ENCODE data around the gene NFIX.
"Not testable (repeated sequence)": the region's sequence is repeated elsewhere in the genome, so short reads cannot be mapped to it uniquely, and the experiment has no call there.

The NFIX gene

DNA sequence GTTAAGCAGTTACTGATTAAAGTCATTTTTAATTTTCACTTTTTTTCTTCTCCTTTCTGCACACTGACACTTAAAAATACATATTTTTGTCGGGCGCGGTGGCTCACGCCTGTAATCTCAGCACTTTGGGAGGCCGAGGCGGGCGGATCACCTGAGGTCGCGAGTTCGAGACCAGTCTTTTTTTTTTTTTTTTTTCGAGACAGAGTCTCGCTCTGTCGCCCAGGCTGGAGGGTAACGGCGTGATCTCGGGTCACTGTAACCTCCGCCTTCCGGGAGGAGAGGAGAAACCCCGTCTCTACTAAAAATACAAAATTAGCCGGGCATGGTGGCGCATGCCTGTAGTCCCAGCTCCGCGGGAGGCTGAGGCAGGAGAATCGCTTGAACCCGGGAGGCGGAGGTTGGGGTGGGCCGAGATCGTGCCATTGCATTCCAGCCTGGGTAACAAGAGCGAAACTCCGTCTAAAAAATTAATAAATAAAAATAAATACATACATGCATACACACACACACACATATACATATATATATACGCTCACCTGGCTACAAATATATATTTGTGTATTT is 37.8 kb upstream of the NFIX start:
- not testable (repeated sequence) for DNase-seq (ENCODE audit: low read depth in 2 of 2)

DNA sequence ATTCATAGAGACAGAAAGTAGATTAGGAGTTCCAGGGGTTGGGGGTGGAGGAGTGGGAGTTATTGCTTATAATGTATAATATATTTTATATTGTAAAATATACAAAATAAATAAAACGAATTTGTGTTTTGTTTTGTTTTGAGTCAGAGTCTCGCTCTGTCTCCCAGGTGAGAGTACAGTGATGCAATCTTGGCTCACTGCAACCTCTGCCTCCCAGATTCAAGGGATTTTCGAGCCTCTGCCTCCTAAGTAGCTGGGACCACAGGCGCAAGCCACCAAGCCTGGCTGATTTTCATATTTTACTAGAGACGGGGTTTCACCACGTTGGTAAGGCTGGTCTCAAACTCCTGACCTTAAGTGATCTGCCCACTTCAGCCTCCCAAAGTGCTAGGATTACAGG is 35.8 kb upstream of the NFIX start:
- no peak for DNase-seq (ENCODE audit: low read depth in 2 of 2)

DNA sequence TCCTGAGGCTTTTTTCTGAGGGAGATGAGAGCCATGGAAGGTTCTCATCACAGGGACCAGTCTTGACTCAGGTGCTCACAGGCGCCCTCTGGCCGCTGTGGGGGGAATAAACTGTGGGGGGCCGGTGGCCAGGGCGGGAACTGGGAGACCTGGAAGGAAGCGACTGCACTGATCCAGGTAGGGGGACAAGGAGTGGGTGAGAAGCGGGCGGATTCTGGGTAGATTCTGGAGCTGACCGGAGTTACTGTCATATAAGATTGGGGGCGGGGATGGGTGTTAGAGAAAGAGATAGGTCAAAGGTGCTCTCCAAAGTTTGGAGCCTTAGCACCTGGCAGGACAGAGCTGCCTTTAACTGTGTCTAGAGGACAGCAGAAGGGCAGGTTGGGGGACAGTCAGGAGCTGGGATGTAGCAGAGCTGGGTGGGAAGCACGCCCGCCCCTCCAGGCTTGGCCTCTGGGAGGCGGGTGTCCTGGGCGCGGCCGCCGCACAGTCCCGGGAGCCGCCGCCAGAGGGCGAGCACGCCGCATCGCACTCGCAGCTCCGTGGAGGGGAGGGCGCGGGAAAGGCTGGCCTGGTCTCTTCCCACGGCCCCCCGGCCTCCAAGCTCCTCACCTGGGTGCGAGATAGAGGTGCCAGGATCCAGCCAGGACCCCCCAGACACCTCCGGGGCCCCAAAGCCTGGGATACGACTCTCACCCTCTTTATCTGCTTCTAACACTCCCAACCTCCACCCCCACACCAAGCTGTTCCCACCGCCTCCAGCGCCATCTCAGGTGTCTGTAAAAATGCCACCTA is 30.1 kb upstream of the NFIX start:
- DNase-seq (ENCODE audit: low read depth in 2 of 2) = peak; percentile 63 to 67

DNA sequence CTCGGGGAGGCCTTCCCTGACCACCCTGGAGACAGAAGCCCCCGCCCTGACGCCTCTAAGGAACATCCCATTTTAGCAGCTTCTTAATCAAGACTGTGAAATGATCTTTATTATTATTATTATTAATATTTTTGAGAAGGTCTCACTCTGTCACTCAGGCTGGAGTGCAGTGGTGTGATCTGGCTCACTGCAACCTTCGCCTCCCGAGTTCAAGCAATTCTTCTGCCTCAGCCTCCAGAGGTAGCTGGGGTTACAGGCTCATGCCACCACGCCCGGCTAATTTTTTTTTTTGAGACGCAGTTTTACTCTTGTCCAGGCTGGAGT is 29.5 kb upstream of the NFIX start:
- no peak for DNase-seq (ENCODE audit: low read depth in 2 of 2)

DNA sequence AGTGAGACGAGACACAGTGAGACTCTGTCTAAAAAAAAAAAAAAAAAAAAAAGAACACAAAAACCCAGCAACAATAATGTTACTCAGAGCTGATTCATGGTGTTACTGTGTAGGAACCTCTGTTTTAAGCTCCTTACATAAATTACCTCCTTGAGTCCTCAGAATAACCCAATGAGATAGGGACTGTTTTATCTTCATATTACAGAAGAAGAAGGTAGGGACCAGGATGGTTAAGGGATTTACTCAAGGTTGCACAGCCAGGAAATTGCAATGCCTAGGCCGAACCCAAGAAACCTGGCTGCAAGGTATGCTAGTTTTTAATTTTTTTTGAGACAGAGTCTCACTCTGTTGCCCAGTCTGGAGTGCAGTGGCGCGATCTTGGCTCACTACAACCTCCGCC is 27.4 kb upstream of the NFIX start:
- no peak for DNase-seq (ENCODE audit: low read depth in 2 of 2)

DNA sequence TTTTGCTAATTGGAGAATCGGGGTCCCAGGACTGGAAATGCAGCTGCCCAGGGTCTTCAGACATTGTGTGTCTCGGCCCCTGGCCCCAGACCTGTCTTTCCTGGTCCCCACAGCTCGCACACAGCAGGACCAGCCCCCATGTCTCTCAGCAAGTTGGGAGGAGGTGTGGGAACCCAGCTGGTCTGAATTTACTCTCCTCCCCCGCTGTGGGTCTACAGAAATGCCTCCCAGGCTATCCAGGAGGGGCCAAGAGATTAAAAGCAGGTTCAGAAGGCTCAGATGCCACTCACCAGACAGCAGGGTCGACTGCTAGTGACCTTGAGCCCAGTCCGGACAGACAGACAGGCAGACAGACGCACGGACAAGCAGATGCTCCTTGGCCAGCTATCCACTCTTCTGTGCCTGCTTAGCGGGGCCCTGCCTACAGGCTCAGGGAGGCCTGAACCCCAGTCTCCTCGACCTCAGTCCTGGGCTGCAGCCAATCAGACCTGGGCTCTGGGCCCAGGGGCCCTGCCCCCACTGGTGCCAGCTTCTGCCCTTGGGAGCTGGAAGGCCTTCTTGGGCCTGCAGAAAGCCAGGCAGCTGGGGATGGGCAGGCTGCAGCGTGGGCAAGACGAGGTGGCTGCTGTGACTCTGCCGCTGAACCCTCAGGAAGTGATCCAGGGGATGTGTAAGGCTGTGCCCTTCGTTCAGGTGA is 25.8 kb upstream of the NFIX start, which contains the start of gene DAND5:
DAND5 (plus strand) TSS at position 285 of the 697 bp plus-strand sequence; CDS start at position 370, 85 bp downstream.
- no peak for DNase-seq (ENCODE audit: low read depth in 2 of 2)

DNA sequence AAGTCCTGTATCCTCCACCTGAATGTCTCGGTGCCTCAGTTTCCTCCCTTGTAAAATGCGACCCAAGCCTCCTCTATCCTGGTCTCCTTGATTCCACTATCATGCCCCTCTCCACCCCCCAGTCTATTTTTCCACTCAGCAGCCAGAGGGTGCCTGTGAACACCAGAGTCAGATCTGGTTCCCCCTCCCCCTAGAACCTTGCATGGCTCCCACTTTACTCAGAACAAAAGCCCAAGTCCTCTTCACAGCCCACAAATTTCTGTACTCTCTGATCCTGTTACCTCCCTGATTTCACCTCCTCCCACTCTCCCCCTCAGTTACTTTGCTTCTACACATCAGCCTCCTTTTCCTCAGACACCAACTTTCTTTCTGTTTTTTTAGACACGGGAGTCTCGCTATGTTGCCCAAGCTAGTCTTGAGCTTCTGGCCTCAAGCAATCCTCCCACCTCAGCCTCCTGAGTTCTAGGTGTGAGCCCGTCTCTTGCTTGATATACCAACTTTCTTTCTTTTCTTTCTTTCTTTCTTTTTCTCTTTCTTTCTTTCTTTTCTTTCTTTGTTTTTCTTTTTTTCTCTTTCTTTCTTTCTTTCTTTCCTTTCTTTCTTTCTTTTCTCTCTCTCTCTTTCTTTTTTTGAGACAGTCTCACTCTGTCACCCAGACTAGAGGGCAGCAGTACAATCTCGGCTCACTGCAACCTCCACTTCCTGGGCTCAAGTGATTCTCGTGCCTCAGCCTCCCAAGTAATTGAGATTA is 25.0 kb upstream of the NFIX start:
- DNase-seq (ENCODE audit: low read depth in 2 of 2) = no peak

DNA sequence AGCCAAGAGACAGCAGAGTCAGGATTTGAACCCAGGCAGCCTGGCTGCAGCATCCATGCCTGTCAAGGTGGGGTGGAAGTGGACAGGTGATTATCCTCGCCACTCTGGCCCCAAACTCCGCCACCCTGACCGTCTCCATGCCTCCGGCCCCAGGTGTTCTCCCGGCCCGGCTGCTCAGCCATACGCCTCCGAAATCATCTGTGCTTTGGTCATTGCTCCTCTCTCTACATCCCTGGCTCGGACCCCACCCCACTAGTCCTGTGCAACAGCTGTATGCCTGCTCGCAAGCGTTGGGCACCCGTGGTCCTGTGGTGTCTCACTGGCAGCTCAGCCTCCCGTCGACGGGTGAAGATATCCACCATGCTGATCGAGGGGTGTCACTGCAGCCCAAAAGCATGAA is 22.0 kb upstream of the NFIX start:
- DNase-seq (ENCODE audit: low read depth in 2 of 2) = no peak

DNA sequence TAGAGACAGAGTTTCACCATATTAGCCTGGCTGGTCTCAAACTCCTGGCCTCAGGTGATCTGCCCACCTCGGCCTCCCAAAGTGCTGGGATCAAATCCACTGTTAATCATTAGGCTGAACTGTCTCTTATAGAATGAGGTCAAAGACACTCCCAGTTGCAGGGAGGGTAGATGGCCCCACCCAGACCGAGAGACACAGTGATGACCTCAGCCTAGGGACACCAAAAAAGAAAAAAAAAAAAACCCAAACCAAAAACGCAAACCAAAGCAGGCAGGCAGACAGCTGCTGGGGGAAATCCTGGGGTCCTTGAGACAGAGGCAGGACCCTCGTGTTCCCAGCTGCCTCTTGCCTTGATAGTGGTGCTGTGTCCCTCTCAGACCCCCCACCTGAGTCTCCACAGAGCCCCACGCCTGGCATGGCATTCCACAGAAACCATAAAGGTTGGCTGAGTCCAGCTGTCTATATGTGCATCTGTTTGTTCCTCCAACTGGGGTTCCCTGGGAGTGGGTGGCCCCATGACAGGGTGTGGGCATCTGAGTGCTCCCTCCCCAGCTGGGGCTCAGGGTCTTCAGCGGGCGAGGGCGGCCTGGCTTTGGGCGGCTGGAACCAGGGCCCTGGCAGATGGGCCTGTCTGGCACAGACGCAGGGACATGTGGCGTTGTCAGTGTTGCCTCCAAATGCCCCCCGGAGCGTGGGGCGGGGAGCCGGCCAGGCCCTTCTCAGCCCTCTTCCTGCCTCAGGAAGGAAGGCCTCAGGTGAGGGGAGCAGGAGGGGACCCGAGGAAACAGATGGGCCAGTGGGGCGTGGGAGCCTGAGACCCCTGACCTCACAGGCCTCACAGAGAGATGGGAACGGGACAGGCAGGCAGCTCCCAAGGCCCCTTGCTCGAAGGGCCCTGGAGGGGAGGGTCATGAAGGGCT is 20.7 kb upstream of the NFIX start:
- no peak for DNase-seq (ENCODE audit: low read depth in 2 of 2)

DNA sequence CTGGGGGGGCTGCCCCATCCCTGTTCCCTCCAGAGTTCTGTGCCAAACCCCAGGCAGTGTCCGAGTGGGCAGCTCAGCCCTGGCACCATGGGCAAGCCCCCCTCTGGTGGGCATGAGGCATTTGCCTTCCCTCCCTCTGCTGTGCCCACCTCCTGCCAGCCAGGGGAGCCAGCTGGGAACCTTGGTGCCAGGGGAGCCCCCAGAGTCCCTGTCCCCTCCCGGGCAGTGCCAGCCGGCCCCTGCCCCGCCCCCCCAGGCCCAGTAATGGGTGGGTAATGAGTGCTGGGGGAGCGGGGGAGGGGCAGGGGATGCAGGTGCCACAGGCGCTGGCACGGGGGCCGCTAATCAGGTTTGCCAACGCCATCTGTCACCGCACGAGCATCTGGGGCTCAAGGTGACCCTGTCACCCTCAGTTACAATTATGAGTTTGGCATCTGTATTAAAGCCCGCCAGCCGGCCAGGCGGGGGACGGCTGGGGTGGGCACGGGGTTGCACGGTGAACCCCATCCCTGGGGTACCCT is 20.0 kb upstream of the NFIX start:
- DNase-seq (ENCODE audit: low read depth in 2 of 2) = no peak

DNA sequence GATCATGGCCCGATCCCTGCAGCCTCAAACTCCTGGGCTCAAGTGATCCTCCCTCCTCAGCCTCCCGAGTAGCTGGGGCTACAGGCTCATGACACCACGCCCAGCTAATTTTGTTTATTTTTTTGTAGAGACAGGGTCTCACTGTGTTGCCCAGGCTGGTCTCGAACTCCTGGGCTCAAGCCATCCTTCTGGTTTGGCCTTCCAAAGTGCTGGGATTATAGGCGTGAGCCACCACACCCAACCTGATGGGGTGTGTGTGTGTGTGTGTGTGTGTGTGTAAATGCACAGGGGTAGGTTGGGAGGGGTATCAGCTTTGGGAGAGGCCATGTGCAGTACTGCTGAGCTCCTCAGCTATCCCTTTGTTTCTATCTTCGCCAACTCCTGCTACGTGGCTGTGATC is 19.2 kb upstream of the NFIX start:
- DNase-seq (ENCODE audit: low read depth in 2 of 2) = not testable (repeated sequence)

DNA sequence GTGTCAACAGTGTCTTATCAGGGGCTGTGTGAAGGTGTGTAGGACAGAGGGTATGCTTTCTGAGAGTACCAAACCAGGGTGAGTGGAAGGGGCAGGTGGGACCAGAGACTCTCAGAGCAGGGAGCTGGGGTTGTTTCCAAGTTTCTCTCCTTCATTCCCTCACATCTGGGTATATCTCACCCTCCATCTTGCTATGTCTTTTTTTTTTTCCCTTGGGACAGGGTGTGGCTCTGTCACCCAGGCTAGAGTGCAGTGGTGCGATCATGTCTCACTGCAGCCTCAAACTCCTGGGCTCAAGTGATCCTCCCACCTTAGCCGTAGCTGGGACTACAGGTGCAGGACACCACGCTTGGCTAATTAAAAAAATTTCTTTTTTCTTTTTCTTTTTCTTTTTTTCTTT is 15.3 kb upstream of the NFIX start:
- no peak for DNase-seq (ENCODE audit: low read depth in 2 of 2)

DNA sequence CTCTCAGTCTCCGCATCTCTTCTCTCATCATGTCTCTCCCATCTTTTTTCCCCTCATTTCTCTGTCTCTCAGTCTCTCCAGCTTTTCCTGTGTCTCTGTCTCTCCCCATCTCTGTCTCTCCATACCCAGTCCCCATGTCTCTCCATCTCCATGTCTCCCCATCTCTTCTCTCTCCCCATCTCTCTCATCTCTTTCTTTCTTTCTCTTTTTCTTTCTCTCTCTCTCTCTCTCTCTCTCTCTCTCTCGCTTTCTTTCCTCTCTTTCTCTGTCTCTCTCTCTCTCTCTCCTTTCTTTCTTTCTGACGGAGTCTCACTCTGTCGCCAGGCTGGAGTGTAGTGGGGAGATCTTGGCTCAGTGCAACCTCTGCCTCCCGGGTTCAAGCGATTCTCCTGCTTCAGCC is 12.6 kb upstream of the NFIX start:
- DNase-seq (ENCODE audit: low read depth in 2 of 2) = no peak

DNA sequence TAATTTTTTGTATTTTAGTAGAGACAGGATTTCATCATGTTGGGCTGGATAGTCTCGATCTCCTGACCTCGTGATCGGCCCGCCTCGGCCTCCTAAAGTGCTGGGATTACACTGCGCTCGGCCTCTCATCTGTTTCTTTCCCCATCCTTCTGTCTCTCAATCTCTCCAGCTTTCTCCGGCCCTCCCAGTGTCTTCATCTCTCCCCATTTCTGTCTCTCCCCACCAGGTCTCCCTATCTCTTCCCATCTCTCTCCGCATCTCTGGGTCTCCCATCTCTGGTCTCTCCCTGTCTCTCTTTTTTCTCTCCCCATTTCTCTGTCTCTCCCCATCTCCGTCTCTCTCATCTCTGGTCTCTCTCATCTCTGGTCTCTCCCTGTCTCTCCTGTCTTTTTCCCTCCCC is 12.2 kb upstream of the NFIX start:
- DNase-seq (ENCODE audit: low read depth in 2 of 2) = no peak

DNA sequence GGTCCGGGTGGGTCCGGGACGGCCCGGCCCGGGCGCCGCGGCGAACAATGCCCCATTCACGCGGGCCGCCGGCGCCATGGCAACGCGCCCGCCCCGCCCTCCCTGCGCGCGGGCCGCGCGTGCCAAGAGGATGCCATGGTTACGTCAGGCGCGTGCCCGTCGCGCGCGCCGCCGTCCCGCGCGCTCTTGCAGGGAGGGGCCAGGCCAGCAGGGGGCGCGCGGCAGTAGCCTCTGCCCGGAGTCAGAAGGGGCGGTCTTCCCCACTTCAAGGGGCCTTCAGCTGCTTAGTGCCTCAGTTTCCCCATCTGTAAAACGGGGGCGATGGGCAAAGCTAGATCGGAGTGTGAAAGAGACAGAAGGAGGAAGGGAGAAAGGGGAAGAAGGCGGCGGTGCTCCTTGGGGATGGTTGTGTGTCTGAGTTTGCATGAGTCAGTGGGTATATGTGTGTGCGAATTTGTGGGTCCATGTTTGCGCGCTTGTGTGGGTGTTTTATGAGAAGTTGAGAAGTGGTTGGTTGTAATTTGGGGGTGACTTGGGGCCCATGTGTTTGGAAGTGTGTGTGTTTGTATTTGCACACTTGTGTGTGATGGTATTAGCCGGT is 11.6 kb upstream of the NFIX start:
- peak; percentile 58 to 59 for DNase-seq (ENCODE audit: low read depth in 2 of 2)

DNA sequence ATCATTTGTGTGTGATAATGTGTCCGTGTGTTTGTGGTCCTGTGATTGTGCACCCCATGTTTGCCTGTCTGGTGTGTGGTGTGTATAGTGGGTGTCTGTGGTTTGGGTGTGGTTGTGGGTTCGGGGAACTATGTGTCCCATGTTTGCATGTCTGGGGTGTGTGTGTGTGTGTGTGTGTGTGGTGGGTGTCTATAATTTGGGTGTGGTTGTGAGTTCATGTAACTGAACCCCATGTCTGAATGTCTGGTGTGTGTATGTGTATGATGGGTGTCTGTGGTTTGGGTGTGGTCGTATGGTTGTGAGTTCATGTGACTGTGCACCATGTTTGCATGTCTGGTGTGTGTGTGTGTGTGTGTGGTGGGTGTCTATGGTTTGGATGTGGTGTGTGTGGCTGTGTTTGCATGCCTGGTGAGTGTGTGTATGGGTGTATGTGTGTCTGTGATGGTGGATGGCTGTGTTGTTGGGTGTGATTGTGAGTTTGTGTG is 11.1 kb upstream of the NFIX start:
- DNase-seq (ENCODE audit: low read depth in 2 of 2) = no peak

DNA sequence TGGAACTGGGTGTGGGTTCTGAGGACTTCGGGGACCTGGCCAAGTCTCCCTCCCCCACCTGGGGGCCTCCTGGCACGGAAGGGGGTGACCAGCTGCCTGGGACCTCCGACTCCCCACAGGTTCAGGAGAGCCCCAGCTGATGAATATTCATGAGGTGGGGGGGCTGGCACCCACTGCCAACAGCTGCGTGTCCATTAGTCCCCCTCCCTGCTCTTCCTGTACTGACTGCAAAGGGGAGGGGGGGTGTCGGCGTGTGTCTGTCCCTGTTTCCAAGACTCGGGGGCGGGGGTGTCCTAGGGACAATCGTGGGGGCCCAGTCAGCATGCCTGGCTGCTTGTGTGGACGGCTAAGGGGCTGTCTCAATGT is 10.6 kb upstream of the NFIX start:
- no peak for DNase-seq (ENCODE audit: low read depth in 2 of 2)

DNA sequence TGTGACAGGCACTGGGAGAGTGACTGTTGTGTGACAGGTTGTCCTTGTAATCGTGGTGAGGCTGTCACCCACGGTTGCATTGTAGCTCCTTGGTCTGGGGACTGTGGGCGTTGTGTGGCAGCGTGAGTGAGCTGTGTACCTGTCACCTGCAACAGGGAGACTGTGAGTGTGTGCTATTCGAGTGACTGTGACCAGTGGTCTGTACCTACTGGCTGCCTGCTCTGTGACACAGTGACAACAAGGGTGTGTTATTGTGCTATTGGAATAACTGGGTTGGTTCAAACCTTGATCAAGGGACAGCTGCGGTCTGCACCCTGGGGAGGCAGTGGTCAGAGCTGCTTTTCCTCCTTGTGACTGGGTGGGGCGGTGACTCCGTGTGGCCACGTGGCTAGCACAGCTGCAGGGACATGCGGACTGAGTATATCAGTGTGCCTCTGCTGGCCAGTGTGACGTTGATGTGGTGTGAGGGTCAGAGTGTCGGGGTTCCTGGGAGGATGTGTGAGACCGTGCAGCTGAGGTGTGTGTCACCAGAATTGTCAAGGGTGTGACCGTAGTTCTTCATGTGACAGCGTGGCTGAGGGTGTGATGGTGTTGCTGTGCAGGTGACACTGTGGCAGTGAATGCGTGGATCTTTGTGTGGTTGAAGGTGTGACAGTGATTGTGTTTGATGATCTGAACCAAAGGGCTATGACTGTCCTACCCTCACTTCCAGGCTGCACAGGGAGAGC is 10.1 kb upstream of the NFIX start:
- DNase-seq (ENCODE audit: low read depth in 2 of 2) = no peak

DNA sequence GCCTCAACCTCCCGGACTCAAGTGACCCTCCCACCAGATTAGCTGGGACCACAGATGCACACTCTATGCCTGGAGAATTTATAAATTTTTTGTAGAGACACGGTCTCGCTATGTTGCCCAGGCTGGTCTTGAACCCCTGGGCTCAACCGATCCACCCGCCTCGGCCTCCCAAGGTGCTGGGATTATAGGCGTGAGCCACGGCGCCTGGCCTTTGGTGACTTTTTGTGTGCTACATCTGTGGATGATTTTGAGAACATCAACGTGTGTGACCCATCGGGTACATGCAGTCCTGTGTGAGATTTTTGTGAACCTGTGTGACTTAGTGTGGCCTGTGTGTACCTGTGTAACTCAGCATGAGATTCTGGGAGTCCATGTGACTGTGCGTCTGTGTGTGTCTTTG is 8.5 kb upstream of the NFIX start:
- DNase-seq (ENCODE audit: low read depth in 2 of 2) = no peak

DNA sequence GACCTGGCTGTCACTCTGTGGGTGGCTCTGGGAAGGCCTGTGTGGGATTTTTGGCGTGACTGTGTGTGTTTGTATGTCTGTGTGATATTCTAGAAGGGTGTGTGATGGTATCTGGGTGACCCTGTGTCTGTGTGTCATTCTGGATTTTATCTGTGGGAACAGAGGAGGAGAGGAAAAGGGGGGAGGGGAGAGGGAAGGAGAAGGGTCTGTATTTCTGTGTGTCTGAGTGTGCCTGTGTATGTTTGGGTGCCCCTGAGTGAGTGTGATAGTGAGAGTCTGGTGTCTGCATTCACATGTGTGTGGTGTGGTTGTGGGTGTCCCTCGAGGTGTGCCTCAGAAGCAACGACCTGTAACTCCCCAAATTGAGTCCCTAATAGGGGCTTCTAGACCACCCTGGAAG is 8.1 kb upstream of the NFIX start:
- DNase-seq (ENCODE audit: low read depth in 2 of 2) = no peak

All from activated CD8-positive, alpha-beta memory T cell treated with anti-CD3 and anti-CD28 coated beads for 4 hours (primary cell).